ENCODE results near the gene RNASE7.

RNASE7 gene

GRCh38 chr14:21048638-21049037 is 6.5 kb downstream of the RNASE7 start:
- POLR2A ChIA-PET = interaction anchor here (2.1 kb wide), 1 partner anchor 44 kb away, joined by 4 read pairs; no protein-coding TSS in a partner anchor
- no peaks in the 10 kb centered on the region for H3K4me1 ChIP-seq (ENCODE audit: control insufficient read depth, insufficient read depth, low read length)
- no peaks in the 10 kb centered on the region for H3K36me3 ChIP-seq (ENCODE audit: control insufficient read depth in 2 of 2, insufficient read depth in 1 of 2, low read length in 2 of 2)
- H3K4me3 ChIP-seq (ENCODE audit: low read depth, low read length) = no peak overlapping the region
- TF ChIP-seq GLIS1 (tag by site-specific recombination; IDR thresholded peaks at IDR 0.05) (no peak), TCF7L2 (IDR thresholded peaks at IDR 0.05; ENCODE audit: borderline replicate concordance, low read depth, low read length) (no peak), ZNF704 (tag by site-specific recombination; IDR thresholded peaks at IDR 0.05) (no peak), ZNF768 (tag by site-specific recombination; IDR thresholded peaks at IDR 0.05) (no peak), ZNF184 (tag by site-specific recombination; IDR thresholded peaks at IDR 0.05) (no peak)
- CTCF ChIA-PET = interaction anchor here (1.0 to 2.0 kb wide), 4 partner anchors 8 to 56 kb away, joined by 3 to 8 read pairs (median 5); partner anchors contain the start of gene ARHGEF40
- no peak overlapping the region for H3K27ac ChIP-seq (ENCODE audit: extremely low read depth, low read depth, low read length)
- H3K9me3 ChIP-seq (ENCODE audit: control insufficient read depth, insufficient read depth, low read depth, low read length) = no peaks in the 10 kb centered on the region

GRCh38 chr14:21049271-21049673 is 7.1 kb downstream of the RNASE7 start:
- ChIA-PET POLR2A (interaction anchor here (2.1 kb wide), 1 partner anchor 43 kb away, joined by 4 read pairs; no protein-coding TSS in a partner anchor), CTCF (interaction anchor here (1.0 to 2.0 kb wide), 2 partner anchors 9 to 56 kb away, joined by 3 to 4 read pairs; no protein-coding TSS in a partner anchor)
- no peak overlapping the region for H3K27ac ChIP-seq (ENCODE audit: extremely low read depth, low read depth, low read length)
- no peaks in the 10 kb centered on the region for H3K9me3 ChIP-seq (ENCODE audit: control insufficient read depth, insufficient read depth, low read depth, low read length)
- H3K4me1 ChIP-seq (ENCODE audit: control insufficient read depth, insufficient read depth, low read length) = no peaks in the 10 kb centered on the region
- no peak overlapping the region for H3K4me3 ChIP-seq (ENCODE audit: low read depth, low read length)
- no peaks in the 10 kb centered on the region for H3K36me3 ChIP-seq (ENCODE audit: control insufficient read depth in 2 of 2, insufficient read depth in 1 of 2, low read length in 2 of 2)
- TF ChIP-seq ZNF830 (tag by site-specific recombination; IDR thresholded peaks at IDR 0.05; ENCODE audit: low read depth) (no peak), ZBTB17 (tag by site-specific recombination; IDR thresholded peaks at IDR 0.05) (peak; percentile 78)

- Histone ChIP-seq H3K9me3 (ENCODE audit: control insufficient read depth, insufficient read depth, low read depth, low read length) (no peaks in the 10 kb centered on the region), H3K36me3 (ENCODE audit: control insufficient read depth in 2 of 2, insufficient read depth in 1 of 2, low read length in 2 of 2) (no peaks in the 10 kb centered on the region), H3K4me1 (ENCODE audit: control insufficient read depth, insufficient read depth, low read length) (no peaks in the 10 kb centered on the region), H3K27ac (ENCODE audit: extremely low read depth, low read depth, low read length) (no peak overlapping the region), H3K4me3 (ENCODE audit: low read depth, low read length) (no peak overlapping the region)
- TF ChIP-seq PRDM1 (tag by site-specific recombination; IDR thresholded peaks at IDR 0.05) = no peak
- TF ChIP-seq ZNF701 (tag by site-specific recombination; IDR thresholded peaks at IDR 0.05) = no peak
- no peak for TF ChIP-seq ZNF596 (tag by site-specific recombination; IDR thresholded peaks at IDR 0.05)
- ChIA-PET CTCF (interaction anchor here (0.5 to 2.0 kb wide), 7 partner anchors 10 to 243 kb away, joined by 3 to 6 read pairs (median 4); no protein-coding TSS in a partner anchor), POLR2A (no interaction called here)
Observed at GRCh38 chr14:21050597-21050996, 8.4 kb downstream of the RNASE7 start.

- POLR2A ChIA-PET = interaction anchor here (0.6 kb wide), 1 partner anchor 55 kb away, joined by 3 read pairs; the partner anchor contains the start of gene SLC39A2
- CTCF ChIA-PET = interaction anchor here (0.6 to 1.0 kb wide), 5 partner anchors 10 to 83 kb away, joined by 3 to 5 read pairs (median 4); no protein-coding TSS in a partner anchor
Observed at GRCh38 chr14:21053184-21054122, 11.3 kb downstream of the RNASE7 start.

More at GRCh38 chr14:21053184-21054122, 11.3 kb downstream of the RNASE7 start:
- no peaks in the 10 kb centered on the region for H3K4me1 ChIP-seq (ENCODE audit: control insufficient read depth, insufficient read depth, low read length)
- H3K36me3 ChIP-seq (ENCODE audit: control insufficient read depth in 2 of 2, insufficient read depth in 1 of 2, low read length in 2 of 2) = no peaks in the 10 kb centered on the region
- no peak overlapping the region for H3K27ac ChIP-seq (ENCODE audit: extremely low read depth, low read depth, low read length)
- no peaks in the 10 kb centered on the region for H3K9me3 ChIP-seq (ENCODE audit: control insufficient read depth, insufficient read depth, low read depth, low read length)
- no peak for TF ChIP-seq ZNF148 (tag by site-specific recombination; IDR thresholded peaks at IDR 0.05; ENCODE audit: borderline replicate concordance)
- no peak overlapping the region for H3K4me3 ChIP-seq (ENCODE audit: low read depth, low read length)

Data from HEK293 (cell line).